Measurements from ENCODE around the gene RPTOR. TPM values are rescaled to one million over a fixed set of nuclear protein-coding genes. Genes with fewer than 3 reads are reported as not detected.

Gene RPTOR
- total RNA-seq, 1 donor from 2014 or later: 53.7 TPM

DNA sequence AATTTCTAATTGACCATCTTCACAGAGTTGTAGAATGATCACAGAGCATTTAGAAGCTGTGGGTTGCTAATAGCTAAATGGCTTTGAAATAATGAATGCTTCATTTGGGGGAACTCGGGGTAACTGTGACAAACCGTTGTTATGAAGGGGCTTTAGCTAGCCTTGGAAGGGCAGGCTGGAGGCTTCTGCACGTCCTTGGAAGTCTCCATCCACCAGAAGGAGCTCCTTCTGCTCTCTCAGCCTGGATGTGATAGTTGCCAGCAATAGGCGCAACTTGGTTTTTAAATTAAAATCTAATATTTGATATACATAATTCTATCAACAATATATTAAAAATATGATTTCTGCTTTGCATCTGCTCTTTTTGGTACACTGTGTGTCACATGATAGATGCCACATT, 200.5 kb downstream of the RPTOR start:
- Mint-ChIP-seq H3K4me1 (no peaks in the 10 kb centered on the region), H3K27ac (no peak overlapping the region), H3K27me3 (ENCODE audit: low read depth) (no peaks in the 10 kb centered on the region), H3K9me3 (peaks cover 13% of the 10 kb centered on the region), H3K4me3 (no peak overlapping the region), H3K36me3 (peaks cover 26% of the 10 kb centered on the region)
- TF ChIP-seq, protein P1, sequence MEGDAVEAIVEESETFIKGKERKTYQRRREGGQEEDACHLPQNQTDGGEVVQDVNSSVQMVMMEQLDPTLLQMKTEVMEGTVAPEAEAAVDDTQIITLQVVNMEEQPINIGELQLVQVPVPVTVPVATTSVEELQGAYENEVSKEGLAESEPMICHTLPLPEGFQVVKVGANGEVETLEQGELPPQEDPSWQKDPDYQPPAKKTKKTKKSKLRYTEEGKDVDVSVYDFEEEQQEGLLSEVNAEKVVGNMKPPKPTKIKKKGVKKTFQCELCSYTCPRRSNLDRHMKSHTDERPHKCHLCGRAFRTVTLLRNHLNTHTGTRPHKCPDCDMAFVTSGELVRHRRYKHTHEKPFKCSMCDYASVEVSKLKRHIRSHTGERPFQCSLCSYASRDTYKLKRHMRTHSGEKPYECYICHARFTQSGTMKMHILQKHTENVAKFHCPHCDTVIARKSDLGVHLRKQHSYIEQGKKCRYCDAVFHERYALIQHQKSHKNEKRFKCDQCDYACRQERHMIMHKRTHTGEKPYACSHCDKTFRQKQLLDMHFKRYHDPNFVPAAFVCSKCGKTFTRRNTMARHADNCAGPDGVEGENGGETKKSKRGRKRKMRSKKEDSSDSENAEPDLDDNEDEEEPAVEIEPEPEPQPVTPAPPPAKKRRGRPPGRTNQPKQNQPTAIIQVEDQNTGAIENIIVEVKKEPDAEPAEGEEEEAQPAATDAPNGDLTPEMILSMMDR (IDR thresholded peaks at IDR 0.05; ENCODE audit: unreplicated experiment): no peak
- no peak for DNase-seq (ENCODE audit: low spot score in 2 of 2, unreplicated experiment in 2 of 2)

DNA sequence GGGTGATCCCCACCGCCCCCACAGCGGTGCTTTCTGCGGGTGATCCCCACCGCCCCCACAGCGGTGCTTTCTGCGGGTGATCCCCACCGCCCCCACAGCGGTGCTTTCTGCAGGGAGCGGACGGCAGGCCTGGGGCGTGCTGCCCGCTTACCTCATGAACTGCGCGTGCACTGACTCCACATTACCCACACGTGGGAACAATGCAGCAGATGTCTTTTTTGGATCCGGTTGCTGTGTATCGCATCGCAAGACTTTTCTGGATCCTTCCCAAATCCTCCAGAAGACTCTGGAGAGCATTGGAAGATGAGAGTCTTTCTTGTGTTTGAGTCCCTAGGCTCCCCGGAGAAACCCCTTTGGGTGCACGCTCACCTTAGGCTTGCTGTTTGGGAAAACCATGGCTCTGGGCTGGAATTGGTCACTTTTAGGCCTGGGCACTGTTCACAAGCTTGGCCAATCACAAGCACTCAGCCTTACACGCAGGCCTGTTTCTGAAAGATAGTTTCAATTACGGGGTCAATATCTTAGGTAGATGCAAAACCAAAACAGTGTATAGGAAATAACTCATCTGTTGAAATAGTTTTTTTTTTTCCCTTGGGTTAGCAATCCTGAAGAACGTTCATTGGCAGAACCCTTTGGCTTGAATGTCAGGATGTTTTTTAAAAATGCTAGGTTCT, 201.8 kb downstream of the RPTOR start:
- no peaks in the 10 kb centered on the region for H3K27me3 Mint-ChIP-seq (ENCODE audit: low read depth)
- H3K4me1 Mint-ChIP-seq: peaks cover 12% of the 10 kb centered on the region
- no peak for DNase-seq (ENCODE audit: low spot score in 2 of 2, unreplicated experiment in 2 of 2)
- peaks cover 16% of the 10 kb centered on the region for H3K36me3 Mint-ChIP-seq
- TF ChIP-seq, protein P1 (IDR thresholded peaks at IDR 0.05; ENCODE audit: unreplicated experiment): no peak
- no peak overlapping the region for H3K4me3 Mint-ChIP-seq
- peaks cover under 1% of the 10 kb centered on the region for H3K9me3 Mint-ChIP-seq
- no peak overlapping the region for H3K27ac Mint-ChIP-seq

DNA sequence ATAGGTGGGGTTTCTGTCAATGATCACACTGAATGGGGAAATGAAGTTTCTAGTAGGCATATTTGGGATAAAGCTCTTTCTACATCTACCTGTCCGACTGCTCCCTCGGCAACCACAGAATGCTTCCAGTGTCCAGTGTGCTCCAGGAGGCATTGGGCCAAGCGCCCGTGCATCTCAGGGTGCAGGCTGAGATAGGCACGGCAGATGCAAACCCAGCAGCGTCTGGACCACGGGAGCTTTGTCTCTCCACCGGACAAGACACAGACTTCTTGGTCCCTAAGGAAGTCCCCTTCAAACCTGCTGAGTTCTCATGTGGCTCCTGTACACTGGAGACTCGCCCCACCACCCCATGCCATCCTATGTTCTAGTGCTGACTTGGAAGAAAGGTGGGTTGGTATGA, 202.8 kb downstream of the RPTOR start:
- Mint-ChIP-seq H3K9me3 (no peaks in the 10 kb centered on the region), H3K27ac (no peak overlapping the region), H3K4me3 (no peak overlapping the region), H3K36me3 (peaks cover 12% of the 10 kb centered on the region), H3K4me1 (peaks cover 22% of the 10 kb centered on the region), H3K27me3 (ENCODE audit: low read depth) (no peaks in the 10 kb centered on the region)
- TF ChIP-seq, protein P1 (IDR thresholded peaks at IDR 0.05; ENCODE audit: unreplicated experiment): no peak
- DNase-seq (ENCODE audit: low spot score in 2 of 2, unreplicated experiment in 2 of 2): no peak

DNA sequence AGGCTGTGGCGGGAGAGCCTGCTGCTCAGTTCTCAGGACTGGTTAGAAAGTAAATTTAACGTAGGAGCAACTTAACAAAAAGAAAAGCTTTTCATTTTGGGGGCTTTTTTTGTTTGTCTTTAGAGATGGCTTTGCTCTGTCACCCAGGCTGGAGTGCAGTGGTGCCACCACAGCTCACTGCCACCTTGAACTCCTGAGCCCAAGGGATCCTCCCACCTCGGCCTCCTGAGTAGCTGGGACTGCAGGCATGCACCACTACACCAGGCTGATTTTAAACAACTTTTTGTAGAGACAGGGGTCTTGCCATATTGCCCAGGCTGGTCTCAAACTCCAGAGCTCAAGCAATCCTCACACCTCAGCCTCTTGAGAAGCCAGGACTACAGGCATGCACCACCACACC, 205.0 kb downstream of the RPTOR start:
- H3K4me3 Mint-ChIP-seq: no peak overlapping the region
- H3K9me3 Mint-ChIP-seq: no peaks in the 10 kb centered on the region
- H3K27me3 Mint-ChIP-seq (ENCODE audit: low read depth): no peaks in the 10 kb centered on the region
- H3K4me1 Mint-ChIP-seq: peaks cover 29% of the 10 kb centered on the region
- TF ChIP-seq, protein P1 (IDR thresholded peaks at IDR 0.05; ENCODE audit: unreplicated experiment): no peak
- no peak for DNase-seq (ENCODE audit: low spot score in 2 of 2, unreplicated experiment in 2 of 2)
- peaks cover 20% of the 10 kb centered on the region for H3K36me3 Mint-ChIP-seq
- no peak overlapping the region for H3K27ac Mint-ChIP-seq

DNA sequence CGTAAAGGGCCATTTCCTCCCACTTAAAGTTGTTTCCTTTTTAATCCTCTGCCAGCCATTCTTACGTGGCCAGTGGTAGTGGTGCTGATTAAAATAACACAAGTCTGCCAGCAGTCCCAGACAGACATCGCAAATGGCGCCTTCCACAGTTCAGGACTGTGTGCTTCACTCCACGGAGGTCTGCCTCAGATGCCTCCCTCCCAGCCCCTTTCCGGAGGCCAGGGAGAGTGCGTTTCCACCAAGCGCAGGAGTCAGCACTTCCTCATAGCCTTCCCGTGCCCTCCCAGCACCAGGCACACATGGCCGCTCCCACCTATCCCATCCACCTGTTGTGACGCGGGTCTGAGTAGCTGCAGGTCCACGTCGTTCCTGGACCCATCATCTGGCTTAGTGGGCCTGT, 205.6 kb downstream of the RPTOR start:
- H3K27me3 Mint-ChIP-seq (ENCODE audit: low read depth): no peaks in the 10 kb centered on the region
- H3K36me3 Mint-ChIP-seq: peaks cover 22% of the 10 kb centered on the region
- TF ChIP-seq, protein P1 (IDR thresholded peaks at IDR 0.05; ENCODE audit: unreplicated experiment): no peak
- no peak overlapping the region for H3K4me3 Mint-ChIP-seq
- DNase-seq (ENCODE audit: low spot score in 2 of 2, unreplicated experiment in 2 of 2): no peak
- H3K4me1 Mint-ChIP-seq: peaks cover 29% of the 10 kb centered on the region
- H3K27ac Mint-ChIP-seq: no peak overlapping the region
- H3K9me3 Mint-ChIP-seq: no peaks in the 10 kb centered on the region

Measured in mesothelial cell of epicardium (in vitro differentiated cells).